Small intestine (tissue), 7 donors: Measurements from ENCODE around the gene SDK2. TPM values are rescaled to one million over a fixed set of nuclear protein-coding genes. Genes with fewer than 3 reads are reported as not detected.

ENCODE experiments used
- DNase-seq, 2 donors: peaks; one replicate each; pipeline versions ENCODE4 v3.0.0 to v3.0.0-alpha.2; 2013
- FAIRE-seq: peaks from 2 replicates; lab custom pipeline; 2012; peaks lifted over from hg19 to GRCh38; lab: Jason Lieb, UNC
- H3K27ac ChIP-seq, 3 donors: one replicate each; pipeline ENCODE4 v1.5.1; 2013; ENCODE audit warnings: low read length in 2 of 3, mild to moderate bottlenecking in 2 of 3, control low read depth in 1 of 3, inconsistent platforms in 1 of 3, low read depth in 1 of 3, moderate library complexity in 1 of 3
- H3K27me3 ChIP-seq, 3 donors: one replicate each; pipeline ENCODE4 v1.6.1; 2013; ENCODE audit warnings: low read length in 3 of 3, inconsistent platforms in 1 of 3; ENCODE audit not compliant: control insufficient read depth in 3 of 3, insufficient read depth in 3 of 3
- H3K36me3 ChIP-seq, 3 donors: one replicate each; pipeline ENCODE4 v1.6.1; 2013; ENCODE audit warnings: low read length in 3 of 3, inconsistent platforms in 1 of 3, low read depth in 1 of 3, mild to moderate bottlenecking in 1 of 3, moderate library complexity in 1 of 3; ENCODE audit not compliant: control insufficient read depth in 3 of 3, insufficient read depth in 2 of 3
- H3K4me1 ChIP-seq, 3 donors: one replicate each; pipeline ENCODE4 v1.6.1; 2013; ENCODE audit warnings: low read length in 2 of 3, inconsistent platforms in 1 of 3, low read depth in 1 of 3, mild to moderate bottlenecking in 1 of 3, moderate library complexity in 1 of 3; ENCODE audit not compliant: control insufficient read depth in 3 of 3, insufficient read depth in 2 of 3
- H3K4me3 ChIP-seq, 3 donors: one replicate each; pipeline ENCODE4 v1.5.1; 2013; ENCODE audit warnings: low read length in 3 of 3, control low read depth in 1 of 3, inconsistent platforms in 1 of 3, low read depth in 1 of 3, mild to moderate bottlenecking in 1 of 3, moderate library complexity in 1 of 3
- H3K9me3 ChIP-seq, 2 donors: one replicate each; pipeline ENCODE4 v1.6.1; 2013; ENCODE audit warnings: low read depth in 1 of 2, low read length in 1 of 2; ENCODE audit not compliant: control insufficient read depth in 2 of 2, insufficient read depth in 1 of 2
- WGBS, 3 donors: extraction: QIAGEN DNeasy Blood & Tissue Kit; methylation state at CpG; one replicate each; pipeline ENCODE4 v1.1.7; 2013; 5-methylcytosine and 5-hydroxymethylcytosine counted together
- polyA plus RNA-seq, 4 donors: library from polyadenylated mRNA; stranded (reverse) in 3 of 4; unstranded in 1 of 4; fragments of 200-250 nt in 3 of 4; fragments of 120-200 nt in 1 of 4; gene quantifications; one replicate each; pipeline versions ENCODE4 v1.2.1 to v1.2.3, GENCODE V29; 2013
- donor health status: healthy with polysubstance abuse.
- donor health status: control.
- donor health status: control.
- donor health status: Bipolar disorder and iron deficiency.
- donor health status: healthy.

Gene SDK2
- polyA plus RNA-seq, 4 donors = under 0.01 to 1.1 (median 0.10) TPM

DNA sequence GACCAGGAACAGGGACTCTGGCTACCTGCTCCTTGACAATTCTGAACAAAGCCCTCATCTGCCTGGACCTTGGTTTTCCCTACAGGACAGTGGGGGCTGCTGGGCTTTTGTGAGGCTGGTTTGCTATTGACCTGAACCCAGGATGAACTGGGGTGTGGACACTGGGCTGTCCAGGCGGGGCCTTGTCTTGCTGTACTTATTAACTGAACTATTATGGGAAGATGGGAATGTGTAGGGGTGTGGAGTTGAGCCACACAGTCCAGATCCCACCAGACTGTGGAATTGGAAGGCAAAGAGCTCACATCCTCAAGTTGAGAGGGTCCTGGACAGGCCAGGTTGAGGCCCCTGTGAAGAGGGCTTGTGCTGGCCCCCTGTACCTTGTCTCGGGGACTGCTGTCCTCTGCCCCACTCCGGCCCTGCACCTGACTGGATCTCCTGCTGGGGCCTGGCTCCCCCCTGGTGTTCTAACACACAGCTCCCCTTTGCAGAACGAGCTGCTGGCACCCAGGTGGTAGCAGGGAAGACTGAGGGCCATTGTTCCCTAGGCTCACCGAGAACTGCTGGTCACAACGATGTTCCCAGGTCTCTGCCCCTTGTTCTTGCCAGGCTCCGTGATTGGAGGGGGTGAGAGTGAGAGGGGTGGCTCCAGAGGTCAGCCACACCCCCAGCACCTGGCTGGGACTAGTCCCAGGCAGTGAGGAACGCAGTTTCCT, 280.6 kb downstream of the SDK2 start:
- 36 to 62% (median 40%) methylated on average over 8 of the region's 8 CpGs for WGBS, 3 donors
- FAIRE-seq (no peak), DNase-seq (peak in 1 of 2 donors; percentile 58)

DNA sequence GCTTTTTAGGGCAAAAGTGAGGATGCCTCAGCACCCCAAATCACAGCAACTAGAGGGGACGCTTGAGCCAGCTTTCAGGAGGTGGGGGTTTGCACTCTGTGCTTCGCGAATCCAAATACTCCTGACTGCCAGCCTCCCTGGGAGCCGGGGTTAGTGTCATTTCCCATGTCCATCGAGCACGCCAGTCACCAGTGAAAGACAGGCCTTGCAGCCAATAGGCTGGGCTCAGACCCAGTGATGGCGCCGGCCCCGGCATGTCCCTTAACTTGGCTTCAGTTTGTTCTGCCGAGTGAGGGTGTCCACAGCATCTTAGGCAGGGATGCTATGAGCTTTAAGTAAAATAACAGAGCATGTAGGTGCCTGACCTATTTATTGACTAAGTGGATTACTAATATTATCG, 281.5 kb downstream of the SDK2 start:
- Histone ChIP-seq H3K4me3 (no peak overlapping the region), H3K27me3 (no peaks in the 10 kb centered on the region), H3K36me3 (no peaks in the 10 kb centered on the region), H3K4me1 (peaks cover 0 to 6% (median 0%) of the 10 kb centered on the region in 3 donors), H3K27ac (no peak overlapping the region), H3K9me3 (no peaks in the 10 kb centered on the region)
- FAIRE-seq (no peak), DNase-seq (no peak)
- WGBS, 3 donors = 87 to 89% (median 87%) methylated on average over 11 of the region's 11 CpGs

More for the DNA sequence above, 280.6 kb downstream of the SDK2 start:
- Histone ChIP-seq H3K4me1 (peaks cover 0 to 6% (median 0%) of the 10 kb centered on the region in 3 donors), H3K27ac (no peak overlapping the region), H3K36me3 (no peaks in the 10 kb centered on the region), H3K9me3 (no peaks in the 10 kb centered on the region), H3K4me3 (no peak overlapping the region), H3K27me3 (no peaks in the 10 kb centered on the region)

- DNase-seq (no peak), FAIRE-seq (no peak)
- Histone ChIP-seq H3K4me1 (peaks cover 0 to 6% (median 0%) of the 10 kb centered on the region in 3 donors), H3K27me3 (no peaks in the 10 kb centered on the region), H3K36me3 (no peaks in the 10 kb centered on the region), H3K4me3 (no peak overlapping the region), H3K9me3 (no peaks in the 10 kb centered on the region), H3K27ac (no peak overlapping the region)
- WGBS, 3 donors = 81 to 84% (median 81%) methylated on average over 29 of the region's 29 CpGs
These were observed 283.1 kb downstream of the SDK2 start for GRCh38 chr17:73360961-73361761.

GRCh38 chr17:73359987-73360410, 284.2 kb downstream of the SDK2 start:
- WGBS, 3 donors = 19 to 58% (median 21%) methylated on average over 7 of the region's 7 CpGs
- Histone ChIP-seq H3K27ac (no peak overlapping the region), H3K9me3 (no peaks in the 10 kb centered on the region), H3K27me3 (no peaks in the 10 kb centered on the region), H3K4me1 (peaks cover 0 to 6% (median 0%) of the 10 kb centered on the region in 3 donors), H3K36me3 (no peaks in the 10 kb centered on the region), H3K4me3 (no peak overlapping the region)
- FAIRE-seq (no peak), DNase-seq (peak; percentile 80 to 81)

- no peaks in the 10 kb centered on the region for H3K36me3 ChIP-seq
- H3K4me1 ChIP-seq = peaks cover 0 to 6% (median 0%) of the 10 kb centered on the region in 3 donors
- FAIRE-seq (no peak), DNase-seq (no peak)
- H3K9me3 ChIP-seq = no peaks in the 10 kb centered on the region
- H3K27ac ChIP-seq = no peak overlapping the region
- 72 to 84% (median 76%) methylated on average over 10 of the region's 10 CpGs for WGBS, 3 donors
- H3K4me3 ChIP-seq = no peak overlapping the region
- no peaks in the 10 kb centered on the region for H3K27me3 ChIP-seq
These were observed 284.9 kb downstream of the SDK2 start for GRCh38 chr17:73359352-73359751.

- H3K27me3 ChIP-seq = no peaks in the 10 kb centered on the region
- H3K36me3 ChIP-seq = no peaks in the 10 kb centered on the region
- no peak for FAIRE-seq
- DNase-seq = no peak
- no peak overlapping the region for H3K27ac ChIP-seq
- WGBS, 3 donors = 80 to 94% (median 85%) methylated on average over 9 of the region's 9 CpGs
- no peak overlapping the region for H3K4me3 ChIP-seq
- peaks cover 0 to 6% (median 0%) of the 10 kb centered on the region in 3 donors for H3K4me1 ChIP-seq
- no peaks in the 10 kb centered on the region for H3K9me3 ChIP-seq
These were observed 285.6 kb downstream of the SDK2 start for GRCh38 chr17:73358668-73359067.

DNA sequence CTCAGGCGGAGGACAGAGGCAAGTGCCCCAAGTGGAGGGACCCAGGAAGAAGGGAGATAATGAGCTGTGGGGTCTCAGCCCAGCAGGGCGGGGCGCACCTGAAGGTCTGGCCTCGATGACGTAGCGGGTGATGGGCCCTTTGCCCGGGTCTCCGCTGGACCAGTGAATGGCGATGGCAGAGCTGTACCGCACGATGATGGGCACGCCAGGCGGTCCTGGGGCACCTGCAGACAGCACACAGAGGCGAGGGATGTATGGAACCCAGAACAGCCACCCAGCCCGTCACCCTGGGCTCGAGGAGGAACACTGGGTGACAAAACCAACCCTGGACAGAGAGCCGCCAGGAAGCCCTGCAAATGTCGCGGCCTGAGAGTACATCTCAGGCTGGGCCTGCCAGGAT, 286.3 kb downstream of the SDK2 start:
- FAIRE-seq (no peak), DNase-seq (no peak)
- Histone ChIP-seq H3K4me1 (peaks cover 0 to 6% (median 0%) of the 10 kb centered on the region in 3 donors), H3K27me3 (no peaks in the 10 kb centered on the region), H3K9me3 (no peaks in the 10 kb centered on the region), H3K36me3 (no peaks in the 10 kb centered on the region), H3K4me3 (no peak overlapping the region), H3K27ac (peak overlapping the region in 1 of 3 donors; percentile 58)
- 91 to 92% (median 91%) methylated on average over 15 to 19 of the region's 19 CpGs for WGBS, 3 donors

DNA sequence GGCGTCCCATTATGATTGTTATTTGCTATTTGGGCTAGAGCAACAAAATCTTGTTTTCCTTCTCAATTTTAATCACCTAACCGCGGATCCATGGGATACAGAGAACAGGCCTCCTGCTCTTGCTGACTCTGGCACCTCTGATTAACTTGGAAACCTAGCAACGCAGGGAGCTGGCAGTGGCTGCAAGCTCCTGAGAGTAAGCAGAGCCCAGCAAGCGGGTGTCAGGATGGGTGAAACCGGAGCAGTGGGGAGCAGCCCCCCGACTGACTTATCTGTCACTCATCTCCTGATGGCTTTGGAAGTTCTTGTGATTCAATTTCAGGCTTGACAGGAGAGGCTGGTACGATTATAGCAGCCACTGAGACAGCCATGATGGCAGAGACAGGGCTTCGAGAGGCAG, 286.9 kb downstream of the SDK2 start:
- H3K36me3 ChIP-seq = no peaks in the 10 kb centered on the region
- no peaks in the 10 kb centered on the region for H3K9me3 ChIP-seq
- peaks cover 0 to 6% (median 0%) of the 10 kb centered on the region in 3 donors for H3K4me1 ChIP-seq
- 89 to 93% (median 92%) methylated on average over 9 of the region's 9 CpGs for WGBS, 3 donors
- no peaks in the 10 kb centered on the region for H3K27me3 ChIP-seq
- FAIRE-seq = no peak
- H3K4me3 ChIP-seq = no peak overlapping the region
- peak overlapping the region in 1 of 3 donors; percentile 58 for H3K27ac ChIP-seq
- no peak for DNase-seq
